DND-41 (cell line): Measurements from ENCODE around the gene ST8SIA2.

ENCODE experiments used
- ATAC-seq: fragments of 200-7000 bp; cut with Tn5 transposase; 3 replicates; pipeline ENCODE4 v1.9.1; 2021; ENCODE audit warnings: low read depth; ENCODE audit not compliant: insufficient read depth
- DNase-seq: peaks from one replicate; pipeline ENCODE4 v3.0.0-alpha.2; 2020
- H2AFZ ChIP-seq: 2 replicates; pipeline ENCODE4 v1.6.0; 2012; ENCODE audit warnings: low read depth, low read length
- H3K27ac ChIP-seq: 2 replicates; pipeline ENCODE4 v1.5.1; 2012; ENCODE audit warnings: low read length, inconsistent platforms
- H3K27me3 ChIP-seq: fragments of 200-600 bp; sonication (generic); 2 replicates; pipeline ENCODE4 v1.6.0; 2012; ENCODE audit warnings: low read length, mild to moderate bottlenecking, inconsistent platforms; ENCODE audit not compliant: insufficient read depth, poor library complexity
- H3K36me3 ChIP-seq: 2 replicates; pipeline ENCODE4 v1.5.1; 2012; ENCODE audit warnings: low read length, inconsistent platforms; ENCODE audit not compliant: insufficient read depth
- H3K4me1 ChIP-seq: 2 replicates; pipeline ENCODE4 v1.5.1; 2012; ENCODE audit warnings: mild to moderate bottlenecking, low read length; ENCODE audit not compliant: insufficient read depth
- H3K4me2 ChIP-seq: 2 replicates; pipeline ENCODE4 v1.6.0; 2012; ENCODE audit warnings: mild to moderate bottlenecking, moderate library complexity, low read length, inconsistent platforms; ENCODE audit not compliant: insufficient read depth
- H3K4me3 ChIP-seq, 2 experiments: fragments of 200-600 bp in 1 of 2; shearing (Covaris generic) in 1 of 2; 2 replicates each; pipeline ENCODE4 v1.5.1; 2012 to 2016; ENCODE audit warnings: inconsistent platforms in 2 of 2, low read length in 2 of 2, mild to moderate bottlenecking in 2 of 2, low read depth in 1 of 2, moderate library complexity in 1 of 2
- H3K79me2 ChIP-seq: 2 replicates; pipeline ENCODE4 v1.6.0; 2012; ENCODE audit warnings: low read length, inconsistent platforms; ENCODE audit not compliant: insufficient read depth
- H3K9ac ChIP-seq: 2 replicates; pipeline ENCODE4 v1.6.0; 2012; ENCODE audit warnings: low read depth, mild to moderate bottlenecking, inconsistent platforms, low read length, moderate library complexity
- H3K9me3 ChIP-seq: 2 replicates; pipeline ENCODE4 v1.5.1; 2012; ENCODE audit warnings: low read length, moderate library complexity, mild to moderate bottlenecking, inconsistent platforms; ENCODE audit not compliant: insufficient read depth, severe bottlenecking
- H4K20me1 ChIP-seq: 2 replicates; pipeline ENCODE4 v1.6.0; 2012; ENCODE audit warnings: low read length; ENCODE audit not compliant: insufficient read depth
- CTCF ChIP-seq: IDR thresholded peaks from 2 replicates; pipeline ENCODE4 v1.5.1; 2012; ENCODE audit warnings: borderline replicate concordance, low read length, moderate library complexity, mild to moderate bottlenecking; ENCODE audit not compliant: poor library complexity, severe bottlenecking; ENCODE audit errors: extremely low read depth
- EZH2 ChIP-seq: IDR thresholded peaks from 3 replicates; pipeline ENCODE4 v1.6.1; 2012; ENCODE audit warnings: borderline replicate concordance, low read depth, mild to moderate bottlenecking, moderate library complexity, low read length, inconsistent platforms; ENCODE audit not compliant: severe bottlenecking

ST8SIA2 gene

GRCh38 chr15:92394309-92395097 is 822 bp downstream of the ST8SIA2 start:
- no peaks in the 10 kb centered on the region for H3K79me2 ChIP-seq
- H4K20me1 ChIP-seq: no peaks in the 10 kb centered on the region
- no peaks in the 10 kb centered on the region for H3K36me3 ChIP-seq
- no peak overlapping the region for H3K27ac ChIP-seq
- H3K4me2 ChIP-seq: no peak overlapping the region
- no peak overlapping the region for H2AFZ ChIP-seq
- no peak overlapping the region for H3K9ac ChIP-seq
- DNase-seq (no peak), ATAC-seq (no peak)
- no peaks in the 10 kb centered on the region for H3K9me3 ChIP-seq
- no peak overlapping the region for H3K4me3 ChIP-seq
- TF ChIP-seq EZH2: no peak
- no peak for TF ChIP-seq CTCF
- no peaks in the 10 kb centered on the region for H3K4me1 ChIP-seq
- H3K27me3 ChIP-seq: no peaks in the 10 kb centered on the region

- Histone ChIP-seq H3K4me1 (no peaks in the 10 kb centered on the region), H3K4me3 (no peak overlapping the region), H4K20me1 (no peaks in the 10 kb centered on the region), H3K27ac (no peak overlapping the region), H3K27me3 (no peaks in the 10 kb centered on the region), H3K9ac (no peak overlapping the region), H3K4me2 (no peak overlapping the region), H2AFZ (no peak overlapping the region), H3K9me3 (no peaks in the 10 kb centered on the region), H3K79me2 (no peaks in the 10 kb centered on the region), H3K36me3 (no peaks in the 10 kb centered on the region)
- TF ChIP-seq CTCF: no peak
- no peak for TF ChIP-seq EZH2
- no peak for DNase-seq
- ATAC-seq: no peak
Measured at GRCh38 chr15:92395098-92395635, 1.5 kb downstream of the ST8SIA2 start.

GRCh38 chr15:92399271-92399950 is 5.7 kb downstream of the ST8SIA2 start:
- TF ChIP-seq CTCF: no peak
- no peaks in the 10 kb centered on the region for H3K79me2 ChIP-seq
- H3K4me2 ChIP-seq: no peak overlapping the region
- no peaks in the 10 kb centered on the region for H3K36me3 ChIP-seq
- no peaks in the 10 kb centered on the region for H4K20me1 ChIP-seq
- no peak overlapping the region for H3K4me3 ChIP-seq
- peaks cover 9% of the 10 kb centered on the region for H3K27me3 ChIP-seq
- no peak overlapping the region for H3K27ac ChIP-seq
- no peaks in the 10 kb centered on the region for H3K4me1 ChIP-seq
- DNase-seq (no peak), ATAC-seq (no peak)
- H2AFZ ChIP-seq: no peak overlapping the region
- H3K9me3 ChIP-seq: no peaks in the 10 kb centered on the region
- no peak overlapping the region for H3K9ac ChIP-seq
